ENCODE results near the gene CHADL.
"Not testable (repeated sequence)": the region's sequence is repeated elsewhere in the genome, so short reads cannot be mapped to it uniquely, and the experiment has no call there.

Gene CHADL

GRCh38 chr22:41181349-41182241 is 59.1 kb downstream of the CHADL start:
- DNase-seq = no peak

- DNase-seq = no peak
These were observed 59.8 kb downstream of the CHADL start for GRCh38 chr22:41180926-41181325.

GRCh38 chr22:41180362-41180761 is 60.4 kb downstream of the CHADL start:
- not testable (repeated sequence) for DNase-seq
